GM19023 (cell line): ENCODE data around the gene VASN.

ENCODE experiments used
- ATAC-seq: cut with Tn5 transposase; IDR thresholded peaks from one replicate; pipeline ENCODE4 v1.9.1; 2021; ENCODE audit warnings: mild to moderate bottlenecking, moderate library complexity; ENCODE audit not compliant: unreplicated experiment

Gene VASN

DNA sequence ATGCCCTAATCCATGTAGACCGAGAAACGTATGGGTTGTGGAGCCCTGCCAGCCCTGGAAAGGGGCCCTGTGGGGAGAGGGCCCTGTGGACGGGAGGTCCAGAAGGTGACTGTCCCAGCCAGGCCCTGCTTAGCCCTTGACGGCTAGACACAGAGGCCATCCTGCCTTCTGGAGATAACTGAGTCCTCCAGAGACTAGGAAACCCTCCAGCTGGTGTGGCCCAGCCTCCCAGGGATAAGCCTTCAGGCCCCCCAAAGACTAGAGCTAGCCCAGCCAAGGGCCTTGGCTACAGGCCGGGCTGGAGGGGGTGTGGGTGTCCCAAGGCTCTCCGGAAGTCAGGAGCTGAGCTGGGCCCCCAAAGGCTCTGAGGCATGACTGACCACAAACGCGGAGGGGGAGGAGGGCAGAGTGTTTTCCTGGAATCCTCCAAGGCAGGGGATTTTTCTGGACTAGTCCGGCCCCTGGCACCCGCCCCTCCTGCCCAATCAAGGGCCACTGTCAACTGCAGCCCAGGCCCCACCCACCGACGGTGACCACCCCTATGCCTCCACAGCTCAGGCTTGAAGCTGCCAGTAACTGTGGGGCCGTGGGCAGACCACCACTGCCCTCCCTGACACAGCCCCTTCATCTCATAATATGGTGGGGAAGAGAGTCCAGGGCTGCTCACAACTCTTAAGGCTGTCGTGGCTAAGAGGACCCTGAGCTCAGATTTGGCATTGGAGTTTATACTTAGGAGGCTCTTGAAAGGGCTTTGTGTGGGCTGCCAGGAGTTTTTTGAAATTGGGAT is 885 bp upstream of the VASN start:
- no peak for ATAC-seq

DNA sequence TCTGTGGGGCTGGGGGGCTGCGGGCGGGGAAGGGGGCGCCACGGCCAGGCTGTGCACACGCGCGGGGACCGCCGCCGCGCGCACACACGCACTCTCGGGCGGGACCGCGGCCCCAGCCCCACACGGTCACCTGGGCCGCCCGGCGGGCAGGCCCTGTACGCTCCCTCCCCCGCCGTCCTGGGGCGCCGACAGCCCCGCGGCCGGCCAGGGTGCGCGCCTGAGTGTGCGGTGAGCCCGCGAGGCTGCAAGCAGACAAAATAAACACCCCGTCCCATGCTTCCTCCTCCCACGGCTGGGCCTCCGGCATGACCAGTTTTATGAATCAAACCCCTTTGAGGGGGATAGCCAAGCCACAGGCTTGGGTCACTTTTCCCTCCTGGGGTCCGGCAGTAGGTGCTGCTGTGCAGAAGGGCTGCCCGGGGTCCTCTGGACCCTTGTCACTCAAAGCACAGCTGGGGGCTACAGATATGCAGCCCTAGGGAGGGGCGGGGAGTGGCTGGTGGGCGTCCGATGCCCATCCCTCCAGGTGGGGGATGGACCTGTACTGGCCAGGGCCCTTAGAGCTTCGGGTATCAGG is 441 bp downstream of the VASN start:
- ATAC-seq: no peak

DNA sequence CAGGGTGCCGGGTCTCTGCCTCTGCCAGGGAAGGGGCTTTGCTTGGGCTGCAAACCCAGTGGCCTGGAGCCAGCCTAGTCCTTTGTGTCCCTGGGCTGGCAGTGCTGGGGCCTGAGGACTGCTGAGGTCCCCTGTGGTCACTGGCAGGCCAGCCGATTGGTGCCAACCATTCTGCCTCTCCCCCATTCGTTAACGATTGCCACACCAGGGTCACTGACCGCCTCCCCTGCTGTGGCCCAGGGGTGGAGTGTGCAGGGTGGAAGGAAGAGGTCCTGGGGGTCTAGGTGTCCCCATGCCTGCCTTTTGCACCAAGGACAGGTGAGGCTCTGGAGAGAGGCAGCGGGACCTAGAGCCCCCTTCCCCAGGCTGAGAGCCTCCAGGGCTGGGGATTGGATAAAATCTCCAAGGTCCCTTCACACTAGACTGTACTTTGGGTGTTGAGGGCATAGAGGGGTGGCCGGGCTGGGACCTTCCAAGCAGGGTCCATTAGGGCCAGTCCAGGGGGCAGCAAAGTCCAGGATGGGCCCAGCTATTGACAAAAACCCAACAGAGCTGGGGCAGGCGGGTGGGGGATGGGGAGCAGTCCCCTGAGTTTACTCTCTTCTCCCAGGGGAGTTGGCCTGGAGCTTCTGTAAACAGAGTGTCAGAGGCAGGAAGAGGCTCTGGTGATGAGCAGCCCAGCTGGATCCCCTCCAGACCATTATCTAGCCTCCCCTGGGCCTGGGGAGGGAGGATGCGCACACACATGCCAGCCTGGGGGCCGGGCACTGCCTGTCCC is 1.1 kb downstream of the VASN start:
- ATAC-seq: no peak

DNA sequence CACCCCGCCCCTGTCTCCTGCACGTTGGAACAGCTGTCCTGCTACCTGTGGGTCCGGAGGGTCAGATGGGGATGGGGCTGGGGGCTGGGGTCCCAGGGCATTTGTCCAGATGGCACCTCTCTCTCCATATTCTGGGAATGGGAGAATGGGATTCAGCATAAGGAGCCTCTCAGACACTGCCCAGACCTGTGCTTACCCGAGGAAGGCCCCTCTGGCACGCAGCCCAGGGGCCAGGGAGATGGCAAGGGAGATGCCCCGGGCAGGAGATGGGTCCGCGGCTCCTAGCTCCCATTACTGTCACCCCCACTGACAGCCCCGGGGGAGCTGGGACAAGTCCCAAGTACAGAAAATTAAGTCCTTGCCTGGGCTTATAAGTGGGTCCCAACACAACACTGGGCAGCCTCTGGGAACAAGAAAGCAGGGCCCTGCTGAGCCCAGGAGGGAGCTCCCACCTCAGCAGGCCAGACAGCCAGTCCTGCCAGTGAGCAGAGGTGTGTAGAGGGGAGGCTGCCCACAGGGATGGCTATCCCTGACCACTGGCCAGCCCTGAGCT is 1.8 kb downstream of the VASN start:
- ATAC-seq: no peak

DNA sequence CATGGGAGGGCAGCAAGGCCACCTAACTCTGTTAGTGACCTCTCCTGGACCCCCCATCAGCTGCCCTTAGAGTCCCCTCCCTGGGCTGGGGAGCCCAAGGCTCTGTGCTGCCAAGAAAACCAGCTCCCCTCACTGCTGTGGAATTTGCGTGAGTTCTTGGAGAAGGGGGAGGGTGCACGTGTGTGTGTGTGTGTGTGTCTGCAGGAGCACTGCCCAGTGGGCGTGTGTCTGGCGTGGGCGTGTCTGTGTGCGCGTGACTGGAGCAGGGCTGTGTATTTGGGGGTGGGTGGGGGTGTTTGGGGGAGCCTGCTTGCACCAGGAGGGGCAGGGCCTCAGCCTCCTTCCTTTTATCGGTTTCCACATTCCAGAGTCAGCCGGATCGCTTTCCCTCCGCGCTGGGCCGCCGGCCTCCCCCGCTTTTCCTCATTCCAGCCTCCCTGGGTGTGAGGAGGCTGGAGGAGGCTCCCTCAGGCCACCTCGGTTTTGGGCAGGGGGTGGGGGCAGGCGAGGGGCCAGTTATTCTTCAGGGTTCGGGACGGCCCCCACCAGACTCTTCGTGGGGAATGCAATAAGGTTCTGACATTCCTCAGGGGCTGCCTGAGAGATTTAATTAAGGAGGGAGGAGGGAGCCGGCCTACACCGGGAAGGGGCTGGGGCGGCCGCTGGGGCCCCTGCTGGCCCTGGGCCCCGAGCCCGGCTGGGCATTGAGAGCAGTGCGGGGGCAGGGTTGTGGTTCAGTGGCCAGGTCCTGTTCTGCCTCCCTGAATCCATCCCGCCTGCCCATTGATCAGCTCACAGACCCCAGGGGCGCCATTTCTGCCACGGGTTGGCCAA is 2.5 kb downstream of the VASN start:
- ATAC-seq: no peak

DNA sequence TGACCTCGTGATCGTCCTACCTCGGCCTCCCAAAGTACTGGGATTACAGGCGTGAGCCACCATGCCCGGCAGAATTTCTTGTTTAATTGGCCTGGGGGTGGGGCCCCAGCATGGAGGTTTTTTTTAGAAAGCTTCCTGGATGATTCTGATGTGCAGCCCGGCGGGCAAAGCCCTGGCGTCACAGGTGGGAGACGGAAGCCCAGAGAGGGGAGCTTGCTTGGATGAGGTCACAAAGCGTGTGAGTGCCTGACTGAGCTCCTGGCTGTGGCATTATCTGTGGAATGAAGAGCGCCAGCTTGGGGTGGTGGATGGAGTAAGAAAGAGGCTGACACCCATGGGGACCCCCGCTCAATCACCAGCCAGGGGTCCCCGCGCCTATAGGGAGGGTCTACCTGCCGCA is 4.1 kb downstream of the VASN start:
- ATAC-seq: no peak

DNA sequence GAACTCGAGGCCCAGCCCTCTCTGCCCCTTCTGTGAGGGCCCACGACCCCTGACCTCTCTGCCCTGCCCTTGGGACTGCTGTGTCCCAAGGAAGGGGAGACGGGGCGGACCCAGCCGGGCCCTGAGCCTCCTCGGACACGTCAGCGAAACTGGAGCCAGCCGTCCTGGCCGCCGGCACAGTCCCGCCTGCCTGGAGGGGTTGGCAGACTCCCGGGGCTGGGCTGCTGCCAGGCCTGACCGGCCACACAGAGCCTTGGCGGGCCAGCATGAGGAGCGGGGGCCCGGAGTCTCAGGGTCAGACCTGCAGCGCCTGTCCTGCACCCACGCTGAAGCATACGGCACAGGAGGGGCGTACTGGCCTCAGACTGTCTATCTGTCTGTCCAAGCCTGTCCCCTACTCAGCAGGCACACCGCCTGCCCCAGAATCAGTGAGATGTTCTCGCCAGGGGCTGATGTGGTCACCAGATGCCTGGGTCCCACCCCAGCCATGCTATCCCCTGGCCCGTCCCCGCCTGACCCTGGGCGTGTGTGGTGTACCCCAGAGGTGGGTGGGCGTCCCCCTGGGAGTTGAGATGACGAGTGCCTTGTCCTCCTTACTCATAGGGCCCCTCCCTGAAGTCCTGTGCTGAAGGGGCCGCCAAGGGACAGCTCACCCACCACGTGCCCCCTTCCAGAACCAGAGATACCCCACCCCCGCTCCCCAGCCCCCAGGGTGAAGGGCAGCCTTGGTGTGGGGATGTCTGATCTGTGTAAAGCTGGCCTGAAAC is 4.7 kb downstream of the VASN start:
- no peak for ATAC-seq

DNA sequence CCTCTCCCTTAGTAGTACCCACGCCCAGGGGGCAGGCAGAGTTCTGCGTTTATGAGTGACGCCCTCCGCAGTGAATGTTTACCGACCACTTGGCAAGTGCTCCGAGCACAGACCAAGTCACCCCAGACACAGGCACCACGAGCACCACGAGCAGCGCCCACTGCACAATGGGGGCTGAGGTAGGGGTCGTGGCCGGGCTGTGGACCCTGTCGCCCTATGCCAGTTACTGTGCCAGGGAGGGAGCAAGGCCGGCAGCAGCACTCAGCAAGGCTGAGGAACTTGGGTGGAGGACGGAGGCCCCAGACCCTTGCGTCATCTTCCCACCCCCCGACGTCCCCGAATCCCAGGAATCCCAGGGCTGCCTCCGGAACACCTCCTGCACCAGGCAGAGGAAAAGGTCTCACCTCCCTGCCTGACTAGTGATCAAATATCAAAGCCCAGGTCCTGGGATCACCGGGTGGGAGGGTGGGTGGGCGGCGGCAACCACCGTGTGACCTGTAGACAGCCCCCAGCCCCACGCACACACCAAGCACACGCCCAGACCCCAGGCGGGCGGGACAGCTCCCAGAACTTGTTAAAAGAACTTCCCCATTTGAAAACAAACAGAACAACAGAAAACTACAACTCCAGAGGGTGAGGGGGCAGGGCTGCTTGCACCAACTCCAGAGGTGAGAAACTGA is 5.4 kb downstream of the VASN start:
- ATAC-seq: no peak

DNA sequence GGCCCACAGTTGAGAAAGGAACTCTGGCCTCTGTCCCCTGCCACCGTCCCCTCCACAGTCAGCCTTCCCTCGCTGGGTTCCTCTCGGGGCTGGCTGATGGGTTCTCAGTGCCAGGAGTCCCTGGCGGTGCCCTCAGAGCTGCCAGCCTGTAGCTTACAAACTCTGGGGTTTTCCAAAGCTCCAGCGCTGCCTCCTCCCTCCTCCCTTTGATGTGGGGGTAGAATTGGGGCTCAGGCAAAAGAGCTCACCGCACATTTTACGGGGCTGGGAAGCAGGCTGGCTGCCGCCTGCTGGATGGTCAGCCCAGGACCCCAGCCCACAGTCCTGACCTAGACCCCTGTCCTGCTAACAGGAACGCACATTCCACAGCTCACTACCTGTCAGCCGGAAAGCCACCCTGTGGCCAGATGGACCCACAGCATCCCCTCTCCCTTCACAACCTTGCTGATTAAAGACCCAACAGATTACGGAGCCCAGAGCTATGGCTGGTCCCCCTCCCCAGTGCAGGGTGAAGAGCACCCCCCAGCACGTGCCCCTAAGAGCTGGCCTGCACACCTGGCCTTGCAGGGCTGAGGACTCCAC is 6.0 kb downstream of the VASN start:
- no peak for ATAC-seq

DNA sequence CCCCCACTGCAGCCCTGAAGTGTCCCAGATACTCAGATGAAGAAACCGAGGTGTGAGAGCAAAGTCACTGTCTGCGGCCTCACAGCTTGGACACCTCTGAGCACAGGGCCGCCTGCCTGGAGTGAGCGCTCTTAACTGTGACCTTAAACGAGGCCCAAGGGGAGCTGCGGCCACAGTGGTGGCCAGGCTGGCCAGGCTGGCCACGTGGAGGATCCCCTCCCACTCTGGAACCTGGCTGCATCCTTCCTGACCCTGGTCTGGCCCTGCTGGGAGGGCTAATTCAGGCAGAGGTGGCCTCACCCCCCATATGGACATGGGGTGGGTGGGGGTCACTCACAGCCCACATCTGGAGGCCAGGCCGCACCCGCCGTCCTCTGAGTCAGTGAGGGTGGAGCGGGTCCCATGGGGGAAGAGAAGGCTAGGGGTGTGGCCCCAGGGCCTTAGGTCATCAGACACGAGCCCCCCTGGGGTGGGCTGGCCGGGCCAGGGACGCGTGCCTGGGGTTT is 6.6 kb downstream of the VASN start:
- ATAC-seq: no peak

DNA sequence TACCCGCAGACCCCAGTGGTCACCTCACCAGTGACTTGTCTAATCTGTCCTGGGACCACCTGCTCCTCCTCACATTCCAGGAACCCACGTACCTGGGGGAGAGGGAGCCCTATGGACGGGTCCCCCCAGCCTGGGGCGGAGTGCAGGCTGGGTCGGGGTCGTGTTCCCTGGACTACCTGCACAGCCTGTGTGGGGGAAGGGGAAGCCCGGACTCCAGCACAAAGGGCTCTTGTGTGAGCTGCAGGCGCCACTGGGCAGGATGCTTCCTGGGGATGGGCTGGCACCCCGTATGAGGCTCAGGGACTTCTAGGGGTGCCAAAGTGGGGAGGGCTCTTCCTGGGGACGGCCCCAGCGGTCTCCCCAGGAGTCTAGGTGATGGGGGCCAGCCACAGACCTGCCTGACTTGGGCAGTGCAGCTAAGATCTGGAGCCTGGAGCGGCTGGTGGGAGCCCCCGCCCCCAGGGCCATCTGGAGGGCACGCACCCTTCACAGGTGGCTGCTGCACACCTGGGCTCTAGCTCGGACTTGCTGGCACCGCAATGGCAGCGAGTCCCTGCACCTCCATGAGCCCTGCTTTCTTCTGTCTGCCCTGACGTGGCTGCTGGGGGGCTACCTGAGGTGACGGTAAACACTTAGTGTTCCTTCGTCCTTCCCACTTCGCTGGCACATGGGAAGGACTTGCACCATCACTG is 7.5 kb downstream of the VASN start:
- ATAC-seq: no peak

DNA sequence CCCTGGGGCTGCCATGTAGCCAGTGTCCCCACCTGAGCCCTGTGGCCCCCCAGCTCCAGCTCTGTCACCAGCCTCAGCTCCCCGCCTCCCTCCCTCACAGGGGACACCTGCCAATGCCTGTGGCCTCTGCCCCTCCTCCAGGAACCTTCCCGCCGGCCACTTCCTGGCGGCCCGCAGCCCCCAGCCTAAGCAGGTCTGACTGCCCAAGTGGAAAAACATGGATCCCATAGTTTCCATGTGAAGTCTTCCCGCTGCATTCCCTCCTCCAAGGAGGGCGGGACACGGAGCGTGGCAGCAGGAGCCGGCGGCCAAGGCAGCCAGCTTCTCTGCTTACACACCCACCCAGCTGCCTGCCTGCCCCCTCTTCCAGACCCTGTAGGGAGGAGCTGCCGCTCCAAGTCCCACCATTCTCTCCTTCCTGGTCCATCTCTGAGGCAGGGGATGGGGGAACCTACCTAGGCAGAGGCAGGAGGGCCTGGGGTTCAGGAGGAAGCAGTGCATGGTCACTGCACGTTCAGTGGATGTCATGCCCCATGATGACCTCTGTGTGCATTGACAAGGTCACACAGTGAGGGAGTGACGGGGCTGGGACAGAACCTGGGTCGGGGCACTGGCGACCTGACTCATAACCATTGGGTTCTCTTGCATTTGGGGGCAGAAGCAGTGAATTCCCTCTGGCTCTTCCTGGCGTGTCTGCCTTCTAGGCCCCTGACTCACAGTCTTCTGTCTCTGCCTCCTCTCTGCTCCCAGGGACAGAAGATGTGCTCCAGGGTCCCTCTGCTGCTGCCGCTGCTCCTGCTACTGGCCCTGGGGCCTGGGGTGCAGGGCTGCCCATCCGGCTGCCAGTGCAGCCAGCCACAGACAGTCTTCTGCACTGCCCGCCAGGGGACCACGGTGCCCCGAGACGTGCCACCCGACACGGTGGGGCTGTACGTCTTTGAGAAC is 8.7 kb downstream of the VASN start:
- ATAC-seq: no peak

DNA sequence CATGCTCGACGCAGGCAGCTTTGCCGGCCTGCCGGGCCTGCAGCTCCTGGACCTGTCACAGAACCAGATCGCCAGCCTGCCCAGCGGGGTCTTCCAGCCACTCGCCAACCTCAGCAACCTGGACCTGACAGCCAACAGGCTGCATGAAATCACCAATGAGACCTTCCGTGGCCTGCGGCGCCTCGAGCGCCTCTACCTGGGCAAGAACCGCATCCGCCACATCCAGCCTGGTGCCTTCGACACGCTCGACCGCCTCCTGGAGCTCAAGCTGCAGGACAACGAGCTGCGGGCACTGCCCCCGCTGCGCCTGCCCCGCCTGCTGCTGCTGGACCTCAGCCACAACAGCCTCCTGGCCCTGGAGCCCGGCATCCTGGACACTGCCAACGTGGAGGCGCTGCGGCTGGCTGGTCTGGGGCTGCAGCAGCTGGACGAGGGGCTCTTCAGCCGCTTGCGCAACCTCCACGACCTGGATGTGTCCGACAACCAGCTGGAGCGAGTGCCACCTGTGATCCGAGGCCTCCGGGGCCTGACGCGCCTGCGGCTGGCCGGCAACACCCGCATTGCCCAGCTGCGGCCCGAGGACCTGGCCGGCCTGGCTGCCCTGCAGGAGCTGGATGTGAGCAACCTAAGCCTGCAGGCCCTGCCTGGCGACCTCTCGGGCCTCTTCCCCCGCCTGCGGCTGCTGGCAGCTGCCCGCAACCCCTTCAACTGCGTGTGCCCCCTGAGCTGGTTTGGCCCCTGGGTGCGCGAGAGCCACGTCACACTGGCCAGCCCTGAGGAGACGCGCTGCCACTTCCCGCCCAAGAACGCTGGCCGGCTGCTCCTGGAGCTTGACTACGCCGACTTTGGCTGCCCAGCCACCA is 9.7 kb downstream of the VASN start:
- no peak for ATAC-seq

DNA sequence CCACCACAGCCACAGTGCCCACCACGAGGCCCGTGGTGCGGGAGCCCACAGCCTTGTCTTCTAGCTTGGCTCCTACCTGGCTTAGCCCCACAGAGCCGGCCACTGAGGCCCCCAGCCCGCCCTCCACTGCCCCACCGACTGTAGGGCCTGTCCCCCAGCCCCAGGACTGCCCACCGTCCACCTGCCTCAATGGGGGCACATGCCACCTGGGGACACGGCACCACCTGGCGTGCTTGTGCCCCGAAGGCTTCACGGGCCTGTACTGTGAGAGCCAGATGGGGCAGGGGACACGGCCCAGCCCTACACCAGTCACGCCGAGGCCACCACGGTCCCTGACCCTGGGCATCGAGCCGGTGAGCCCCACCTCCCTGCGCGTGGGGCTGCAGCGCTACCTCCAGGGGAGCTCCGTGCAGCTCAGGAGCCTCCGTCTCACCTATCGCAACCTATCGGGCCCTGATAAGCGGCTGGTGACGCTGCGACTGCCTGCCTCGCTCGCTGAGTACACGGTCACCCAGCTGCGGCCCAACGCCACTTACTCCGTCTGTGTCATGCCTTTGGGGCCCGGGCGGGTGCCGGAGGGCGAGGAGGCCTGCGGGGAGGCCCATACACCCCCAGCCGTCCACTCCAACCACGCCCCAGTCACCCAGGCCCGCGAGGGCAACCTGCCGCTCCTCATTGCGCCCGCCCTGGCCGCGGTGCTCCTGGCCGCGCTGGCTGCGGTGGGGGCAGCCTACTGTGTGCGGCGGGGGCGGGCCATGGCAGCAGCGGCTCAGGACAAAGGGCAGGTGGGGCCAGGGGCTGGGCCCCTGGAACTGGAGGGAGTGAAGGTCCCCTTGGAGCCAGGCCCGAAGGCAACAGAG is 10.5 kb downstream of the VASN start:
- ATAC-seq: no peak

DNA sequence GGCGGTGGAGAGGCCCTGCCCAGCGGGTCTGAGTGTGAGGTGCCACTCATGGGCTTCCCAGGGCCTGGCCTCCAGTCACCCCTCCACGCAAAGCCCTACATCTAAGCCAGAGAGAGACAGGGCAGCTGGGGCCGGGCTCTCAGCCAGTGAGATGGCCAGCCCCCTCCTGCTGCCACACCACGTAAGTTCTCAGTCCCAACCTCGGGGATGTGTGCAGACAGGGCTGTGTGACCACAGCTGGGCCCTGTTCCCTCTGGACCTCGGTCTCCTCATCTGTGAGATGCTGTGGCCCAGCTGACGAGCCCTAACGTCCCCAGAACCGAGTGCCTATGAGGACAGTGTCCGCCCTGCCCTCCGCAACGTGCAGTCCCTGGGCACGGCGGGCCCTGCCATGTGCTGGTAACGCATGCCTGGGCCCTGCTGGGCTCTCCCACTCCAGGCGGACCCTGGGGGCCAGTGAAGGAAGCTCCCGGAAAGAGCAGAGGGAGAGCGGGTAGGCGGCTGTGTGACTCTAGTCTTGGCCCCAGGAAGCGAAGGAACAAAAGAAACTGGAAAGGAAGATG is 11.2 kb downstream of the VASN start:
- no peak for ATAC-seq
